ENCODE results near the gene EREG. TPM values are rescaled to one million over a fixed set of nuclear protein-coding genes. Genes with fewer than 3 reads are reported as not detected.

EREG gene
- polyA plus RNA-seq, 2 of the 4 experiments (the other 2 are of a cell fraction): 34.0 to 102 TPM

- Histone ChIP-seq H3K4me3 (no peak overlapping the region), H3K4me2 (no peak overlapping the region), H3K27ac (no peak overlapping the region), H3K4me1 (no peaks in the 10 kb centered on the region; the same call in 1 of the 3 replicates), H3K9me3 (no peaks in the 10 kb centered on the region)
- no peak for FAIRE-seq
- ATAC-seq: no peak
- TF ChIP-seq RARB (CRISPR knock-in tag; IDR thresholded peaks at IDR 0.05) (no peak), CBX8 (IDR thresholded peaks at IDR 0.05) (no peak), JUNB (IDR thresholded peaks at IDR 0.05) (no peak), POLR2AphosphoS2 (conservative IDR thresholded peaks at IDR 0.05; ENCODE audit: low read length) (0 out of 2 replicates have a peak, but pooled peaks have one; percentile 34)
- TF ChIP-seq, protein P1, sequence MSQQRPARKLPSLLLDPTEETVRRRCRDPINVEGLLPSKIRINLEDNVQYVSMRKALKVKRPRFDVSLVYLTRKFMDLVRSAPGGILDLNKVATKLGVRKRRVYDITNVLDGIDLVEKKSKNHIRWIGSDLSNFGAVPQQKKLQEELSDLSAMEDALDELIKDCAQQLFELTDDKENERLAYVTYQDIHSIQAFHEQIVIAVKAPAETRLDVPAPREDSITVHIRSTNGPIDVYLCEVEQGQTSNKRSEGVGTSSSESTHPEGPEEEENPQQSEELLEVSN (IDR thresholded peaks at IDR 0.05; ENCODE audit: borderline replicate concordance, low read depth): no peak
- ChIA-PET POLR2A (no interaction called here), CTCF (interaction anchor here (0.6 to 1.5 kb wide), 3 partner anchors 66 to 146 kb away, joined by 3 to 6 read pairs (median 3); no protein-coding TSS in a partner anchor)
- WGBS (ENCODE audit: missing lambda C conversion rate): 71% methylated on average over 1 of the region's 1 CpG
- DNase-seq (ENCODE audit: low read depth in 1 of 2, low spot score in 1 of 2): no peak
Measured at GRCh38 chr4:74385386-74385785, 20.4 kb downstream of the EREG start.

- FAIRE-seq (no peak), DNase-seq (ENCODE audit: low read depth in 1 of 2, low spot score in 1 of 2) (no peak), ATAC-seq (no peak)
- POLR2A ChIA-PET: no interaction called here
- no peak overlapping the region for H3K4me3 ChIP-seq
- 61% methylated on average over 4 of the region's 4 CpGs for WGBS (ENCODE audit: missing lambda C conversion rate)
- CTCF ChIA-PET: interaction anchor here (0.6 to 1.2 kb wide), 2 partner anchors 66 to 127 kb away, joined by 3 read pairs; no protein-coding TSS in a partner anchor
- H3K9me3 ChIP-seq: no peaks in the 10 kb centered on the region
- no peak overlapping the region for H3K4me2 ChIP-seq
- H3K4me1 ChIP-seq: no peaks in the 10 kb centered on the region; the same call in 2 of the 3 replicates
- no peak for TF ChIP-seq HOXA7 (CRISPR knock-in tag; IDR thresholded peaks at IDR 0.05)
- TF ChIP-seq KDM5A (IDR thresholded peaks at IDR 0.05): no peak
- TF ChIP-seq RNF2 (IDR thresholded peaks at IDR 0.05; ENCODE audit: borderline replicate concordance, low read depth): no peak
- TF ChIP-seq USF2 (IDR thresholded peaks at IDR 0.05): no peak
- no peak for TF ChIP-seq MYC (IDR thresholded peaks at IDR 0.05; ENCODE audit: borderline replicate concordance, low read length)
- no peak for TF ChIP-seq HOXB13 (CRISPR knock-in tag; IDR thresholded peaks at IDR 0.05; ENCODE audit: low read depth)
- TF ChIP-seq, protein P2, sequence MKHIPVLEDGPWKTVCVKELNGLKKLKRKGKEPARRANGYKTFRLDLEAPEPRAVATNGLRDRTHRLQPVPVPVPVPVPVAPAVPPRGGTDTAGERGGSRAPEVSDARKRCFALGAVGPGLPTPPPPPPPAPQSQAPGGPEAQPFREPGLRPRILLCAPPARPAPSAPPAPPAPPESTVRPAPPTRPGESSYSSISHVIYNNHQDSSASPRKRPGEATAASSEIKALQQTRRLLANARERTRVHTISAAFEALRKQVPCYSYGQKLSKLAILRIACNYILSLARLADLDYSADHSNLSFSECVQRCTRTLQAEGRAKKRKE (CRISPR knock-in tag; IDR thresholded peaks at IDR 0.05; ENCODE audit: low read depth): no peak
- no peak for TF ChIP-seq ESRRA (IDR thresholded peaks at IDR 0.05; ENCODE audit: borderline replicate concordance, low read length)
- TF ChIP-seq EHMT2 (IDR thresholded peaks at IDR 0.05; ENCODE audit: low read depth): no peak
- TF ChIP-seq BCL3 (IDR thresholded peaks at IDR 0.05): no peak
- no peak for TF ChIP-seq HEYL (CRISPR knock-in tag; IDR thresholded peaks at IDR 0.05)
- TF ChIP-seq CHD2 (IDR thresholded peaks at IDR 0.05; ENCODE audit: low read length, partially characterized antibody): no peak
- TF ChIP-seq GATA3 (IDR thresholded peaks at IDR 0.05; ENCODE audit: borderline replicate concordance): no peak
- TF ChIP-seq CHD4 (IDR thresholded peaks at IDR 0.05; ENCODE audit: borderline replicate concordance): no peak
- no peak for TF ChIP-seq RCOR1 (IDR thresholded peaks at IDR 0.05; ENCODE audit: low read depth, low read length)
- TF ChIP-seq SREBF2 (IDR thresholded peaks at IDR 0.05): no peak
- TF ChIP-seq HMGXB4 (CRISPR knock-in tag; IDR thresholded peaks at IDR 0.05; ENCODE audit: borderline replicate concordance): no peak
- TF ChIP-seq, protein P1 (IDR thresholded peaks at IDR 0.05; ENCODE audit: borderline replicate concordance, low read depth): no peak
- H3K27ac ChIP-seq: no peak overlapping the region
Measured at GRCh38 chr4:74386159-74386558, 21.2 kb downstream of the EREG start.

All from A549 (cell line).